ENCODE results near the gene MTCL1.

DNA sequence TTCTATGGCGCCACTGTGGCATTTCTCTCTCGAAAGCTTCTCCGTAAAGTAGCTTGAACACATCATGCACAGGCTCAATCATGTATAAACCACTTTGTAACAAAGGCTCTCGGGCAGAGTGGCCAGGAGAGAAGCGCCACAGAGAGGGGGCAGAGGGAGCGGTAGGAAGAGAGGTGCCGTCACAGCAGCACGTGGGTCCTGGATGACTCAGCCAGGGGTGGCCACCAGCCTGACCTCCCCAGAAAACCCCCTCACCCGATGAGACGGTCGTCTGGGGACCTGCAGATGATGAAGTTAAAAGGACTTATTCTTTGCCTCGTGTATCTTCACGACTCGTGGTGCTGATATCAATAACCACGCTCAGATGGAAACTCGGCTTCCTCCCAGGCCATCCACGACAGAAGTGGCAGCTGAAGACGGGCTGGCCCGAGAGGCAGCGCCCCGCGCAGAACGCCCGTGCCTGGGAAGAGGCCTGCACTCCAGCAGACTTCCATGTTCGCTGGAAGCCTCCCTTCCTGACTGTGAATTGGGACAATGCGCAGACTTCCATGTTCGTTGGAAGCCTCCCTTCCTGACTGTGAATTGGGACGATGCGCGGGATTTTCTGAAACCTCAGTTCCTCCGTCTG lies 46.4 kb upstream of the MTCL1 start:
- TF ChIP-seq, protein P1, sequence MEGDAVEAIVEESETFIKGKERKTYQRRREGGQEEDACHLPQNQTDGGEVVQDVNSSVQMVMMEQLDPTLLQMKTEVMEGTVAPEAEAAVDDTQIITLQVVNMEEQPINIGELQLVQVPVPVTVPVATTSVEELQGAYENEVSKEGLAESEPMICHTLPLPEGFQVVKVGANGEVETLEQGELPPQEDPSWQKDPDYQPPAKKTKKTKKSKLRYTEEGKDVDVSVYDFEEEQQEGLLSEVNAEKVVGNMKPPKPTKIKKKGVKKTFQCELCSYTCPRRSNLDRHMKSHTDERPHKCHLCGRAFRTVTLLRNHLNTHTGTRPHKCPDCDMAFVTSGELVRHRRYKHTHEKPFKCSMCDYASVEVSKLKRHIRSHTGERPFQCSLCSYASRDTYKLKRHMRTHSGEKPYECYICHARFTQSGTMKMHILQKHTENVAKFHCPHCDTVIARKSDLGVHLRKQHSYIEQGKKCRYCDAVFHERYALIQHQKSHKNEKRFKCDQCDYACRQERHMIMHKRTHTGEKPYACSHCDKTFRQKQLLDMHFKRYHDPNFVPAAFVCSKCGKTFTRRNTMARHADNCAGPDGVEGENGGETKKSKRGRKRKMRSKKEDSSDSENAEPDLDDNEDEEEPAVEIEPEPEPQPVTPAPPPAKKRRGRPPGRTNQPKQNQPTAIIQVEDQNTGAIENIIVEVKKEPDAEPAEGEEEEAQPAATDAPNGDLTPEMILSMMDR (IDR thresholded peaks at IDR 0.05 in 8 of 11, conservative IDR thresholded peaks at IDR 0.05 in 3 of 11): no peak
- TF ChIP-seq POLR2A (IDR thresholded peaks at IDR 0.05) (no peak), POLR2AphosphoS5 (IDR thresholded peaks at IDR 0.05) (no peak)
